Measurements from ENCODE around the gene ABHD6.
"Not testable (repeated sequence)": the region's sequence is repeated elsewhere in the genome, so short reads cannot be mapped to it uniquely, and the experiment has no call there.

The ABHD6 gene

DNA sequence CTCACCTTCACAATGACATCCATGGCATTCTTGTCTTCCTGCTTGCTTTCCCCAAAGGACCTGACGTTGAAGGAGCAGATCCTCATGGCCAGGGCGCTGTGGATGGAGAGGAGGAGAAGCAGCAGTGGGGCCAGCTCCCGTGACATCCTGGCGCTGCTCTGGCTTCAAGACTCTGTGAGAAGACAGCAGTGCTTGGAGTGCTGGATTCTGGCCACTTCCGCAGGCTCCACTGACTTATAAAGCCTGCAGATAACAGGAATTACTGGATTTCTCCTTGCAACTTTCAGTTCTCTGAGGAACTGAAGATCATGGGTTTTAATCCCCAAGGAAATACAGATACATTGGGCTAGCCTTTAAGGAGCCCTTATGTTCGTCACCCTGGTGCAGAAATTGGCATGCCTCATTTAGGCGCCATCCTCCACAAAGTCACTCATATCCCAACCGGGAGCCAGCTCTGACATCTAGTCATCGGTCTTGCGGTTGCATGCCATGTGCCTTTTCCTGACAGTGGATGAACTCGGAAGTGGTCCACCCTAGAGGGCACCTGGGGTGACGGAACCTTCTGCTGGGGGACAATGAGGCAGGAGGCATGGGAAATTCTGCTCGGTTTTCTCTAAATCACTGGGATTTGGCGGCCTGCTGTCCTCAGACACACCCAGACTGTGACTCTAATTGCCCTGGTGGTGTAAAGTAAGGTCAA lies 26.7 kb upstream of the ABHD6 start, which contains the start of gene DNASE1L3:
Gene DNASE1L3 (minus strand): TSS at position 212 of the 700 bp plus-strand sequence. CDS start 66 bp downstream, at position 146.
- DNase-seq = no peak

DNA sequence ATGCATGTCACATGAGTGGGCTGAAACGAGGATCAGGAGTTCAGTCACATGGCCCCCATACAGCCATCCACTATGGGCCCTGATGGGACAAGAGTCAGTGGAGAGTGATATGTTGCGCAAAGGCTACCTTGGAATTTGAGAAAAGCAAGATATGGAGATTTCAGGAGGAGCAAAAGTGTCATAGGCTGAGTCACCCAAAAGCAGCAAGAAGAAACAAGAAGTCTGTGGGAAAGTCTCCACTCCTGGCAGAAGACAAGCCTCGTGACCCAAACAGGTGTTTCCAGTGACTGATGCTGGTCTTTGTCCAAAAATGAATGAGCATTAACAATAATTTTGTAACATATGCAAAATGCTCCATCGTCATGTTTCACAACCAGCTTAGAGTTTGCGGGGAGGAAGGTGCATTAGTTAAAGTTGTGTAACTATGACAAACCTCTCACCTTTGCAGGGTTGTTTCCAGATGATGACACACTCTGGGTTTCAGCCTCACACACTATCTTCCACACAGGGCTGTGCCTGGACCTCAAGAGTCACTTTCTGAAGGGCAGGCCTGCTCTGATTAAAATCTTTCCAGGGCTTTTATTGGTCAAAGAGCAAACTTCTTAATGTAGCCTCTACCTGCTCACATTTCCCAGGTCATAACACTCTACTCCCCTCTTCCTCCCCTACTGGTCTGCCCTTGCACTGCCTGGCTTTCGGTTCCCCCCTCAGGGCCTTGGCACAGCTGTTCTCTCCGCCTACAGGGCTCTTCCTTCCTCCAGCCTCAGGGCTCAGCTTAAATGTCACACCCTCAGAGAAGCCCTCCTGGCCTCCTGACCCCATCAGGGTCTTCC lies 22.9 kb upstream of the ABHD6 start:
- no peak for DNase-seq

DNA sequence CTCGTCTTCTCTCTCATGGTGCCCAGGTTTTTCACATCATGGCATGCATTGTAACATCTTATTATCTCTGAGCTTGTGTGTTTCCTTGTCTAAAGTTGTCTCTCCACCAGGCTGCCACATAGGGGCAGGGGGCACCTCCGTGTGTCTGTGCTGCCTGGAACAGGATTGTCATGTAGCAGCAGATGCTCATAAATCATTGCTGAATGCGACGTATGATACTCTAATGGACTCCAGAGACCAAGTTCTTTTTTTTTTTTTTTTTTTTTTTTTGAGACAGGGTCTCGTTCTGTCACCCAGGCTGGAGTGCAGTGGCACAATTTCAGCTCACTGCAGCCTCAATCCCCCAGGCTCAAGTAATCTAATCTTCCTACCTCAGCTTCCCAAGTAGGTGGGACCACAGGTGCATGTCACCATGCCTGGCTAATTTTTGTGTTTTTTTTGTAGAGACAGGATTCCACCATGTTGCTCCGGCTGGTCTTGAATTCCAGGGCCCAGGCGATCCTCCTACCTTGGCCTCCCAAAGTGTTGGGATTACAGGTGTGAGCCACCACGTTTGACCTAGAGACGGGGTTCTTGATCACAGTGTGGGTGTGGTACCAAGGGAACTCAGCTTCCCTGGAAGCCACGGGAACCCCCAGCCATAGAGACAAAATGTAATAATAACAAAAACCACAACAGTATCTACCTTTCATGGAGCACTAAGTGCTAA lies 22.1 kb upstream of the ABHD6 start:
- no peak for DNase-seq

DNA sequence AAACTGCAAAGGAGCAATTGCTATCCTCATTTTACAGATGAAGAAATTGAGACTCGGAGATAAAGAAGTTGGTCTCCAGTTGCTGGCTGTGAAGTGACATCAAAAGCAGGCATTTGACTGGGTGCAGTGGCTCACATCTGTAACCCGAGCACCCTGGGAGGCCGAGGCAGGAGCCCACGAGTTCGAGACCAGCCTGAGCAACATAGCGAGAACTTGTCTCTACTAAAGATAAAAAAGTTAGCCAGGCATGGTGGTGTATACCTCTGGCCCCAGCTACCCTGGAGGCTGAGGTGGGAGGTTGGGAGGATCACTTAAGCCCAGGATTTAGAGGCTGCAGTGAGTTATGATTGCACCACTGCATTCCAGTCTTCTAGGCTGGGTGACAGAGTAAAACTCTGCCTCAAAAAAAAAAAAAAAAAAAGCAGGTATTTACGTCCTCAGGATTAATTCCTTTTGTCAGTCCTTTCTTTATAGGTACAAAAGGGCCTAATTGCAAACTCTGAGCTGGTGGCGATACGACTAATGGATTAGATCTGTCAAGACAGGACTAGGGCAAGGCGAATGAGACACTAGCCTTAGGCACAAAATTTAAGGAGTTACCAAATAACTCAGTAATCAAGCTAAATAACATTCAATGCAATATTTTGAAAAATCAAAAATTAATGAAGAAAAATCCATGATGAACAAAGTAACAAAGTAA lies 20.9 kb upstream of the ABHD6 start:
- DNase-seq = no peak

DNA sequence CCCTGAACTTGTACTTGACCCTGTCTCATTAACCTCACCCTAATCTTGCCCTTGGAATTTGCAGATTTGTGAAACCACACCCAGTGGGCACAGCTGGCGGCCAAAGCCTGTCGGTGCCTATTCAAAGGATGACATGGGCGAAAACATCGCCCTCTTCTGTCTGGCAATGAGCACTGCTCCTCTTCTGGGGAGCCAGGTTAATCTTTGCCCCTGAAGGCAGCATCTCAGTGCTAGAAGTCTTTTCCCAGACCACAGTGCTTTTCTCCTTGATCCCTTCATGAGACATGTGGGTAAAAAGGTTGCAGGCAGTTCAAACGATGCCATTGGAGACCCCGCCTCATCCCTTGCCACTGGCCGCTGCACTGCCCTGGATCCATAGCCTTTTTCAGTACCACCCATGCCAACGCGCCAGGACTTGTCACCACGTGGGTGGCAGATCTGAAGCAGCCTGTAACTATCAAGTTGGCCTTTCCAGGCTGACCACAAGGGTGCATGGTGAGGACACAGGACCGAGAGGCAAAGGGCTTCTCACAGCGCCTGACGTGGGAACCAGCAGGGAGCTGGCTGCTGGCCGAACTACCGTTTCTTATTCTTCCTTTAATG lies 20.3 kb upstream of the ABHD6 start:
- DNase-seq = peak; percentile 85

DNA sequence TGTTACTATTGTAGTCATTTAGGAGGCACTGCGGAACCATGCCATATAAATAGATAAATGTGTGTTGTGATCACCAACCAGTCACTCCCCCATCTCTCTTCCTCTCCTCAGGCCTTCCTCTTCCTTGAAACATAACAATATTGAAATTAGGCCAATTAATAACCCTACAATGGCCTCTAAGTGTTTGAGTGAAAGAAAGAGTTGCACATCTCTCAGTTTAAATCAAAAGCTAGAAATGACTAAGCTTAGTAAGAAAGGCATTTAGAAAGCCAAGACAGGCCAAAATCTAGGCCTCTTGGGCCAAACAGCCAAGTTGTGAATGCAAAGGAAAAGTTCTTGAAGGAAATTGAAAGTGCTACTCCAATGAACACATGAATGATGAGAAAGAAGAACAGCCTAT lies 18.7 kb upstream of the ABHD6 start:
- no peak for DNase-seq

DNA sequence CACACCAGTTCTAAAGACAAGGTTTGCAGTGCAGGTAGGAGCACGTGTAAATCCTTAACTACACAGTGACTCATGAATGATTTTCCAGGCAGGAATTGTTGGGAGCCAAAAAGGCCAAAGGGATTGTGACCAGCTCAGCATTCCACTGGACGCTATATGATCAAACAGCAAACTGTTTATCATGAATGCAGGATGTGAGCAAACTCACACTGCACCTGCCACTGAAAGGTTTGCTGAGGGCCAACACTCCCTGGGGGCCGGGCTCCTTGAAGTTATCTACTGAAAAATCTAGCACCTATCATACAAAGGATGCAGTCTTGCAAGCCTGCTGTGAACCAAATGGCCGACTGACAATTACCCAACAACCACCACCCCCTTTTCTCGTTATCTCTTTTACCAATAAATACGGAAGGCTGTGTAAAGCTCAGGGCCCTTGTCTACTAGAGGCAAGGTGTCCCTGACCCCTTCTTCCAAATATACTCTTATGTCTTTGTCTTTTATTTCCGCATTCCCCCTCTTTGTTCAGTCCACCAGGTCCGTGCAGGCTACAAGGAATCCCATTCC lies 15.3 kb upstream of the ABHD6 start:
- DNase-seq = no peak

DNA sequence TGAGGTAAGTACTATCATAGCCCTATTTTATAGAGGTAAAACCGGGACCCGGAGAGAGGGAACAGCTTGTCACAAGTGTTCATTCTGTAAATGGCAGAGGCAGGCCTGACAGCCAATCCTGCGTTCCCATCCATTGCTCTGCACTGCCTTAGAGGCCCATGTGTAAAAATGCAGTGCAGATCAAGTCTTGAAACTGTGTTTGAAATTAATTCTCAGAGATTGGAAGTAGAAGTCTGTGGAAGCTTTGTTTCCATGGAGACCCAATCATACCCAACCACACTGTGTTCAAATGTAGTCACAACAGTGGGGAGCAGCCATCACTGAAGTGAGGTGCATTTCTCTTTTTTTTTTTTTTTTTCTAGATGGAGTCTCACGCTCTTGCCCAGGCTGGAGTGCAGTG lies 13.7 kb upstream of the ABHD6 start:
- no peak for DNase-seq

DNA sequence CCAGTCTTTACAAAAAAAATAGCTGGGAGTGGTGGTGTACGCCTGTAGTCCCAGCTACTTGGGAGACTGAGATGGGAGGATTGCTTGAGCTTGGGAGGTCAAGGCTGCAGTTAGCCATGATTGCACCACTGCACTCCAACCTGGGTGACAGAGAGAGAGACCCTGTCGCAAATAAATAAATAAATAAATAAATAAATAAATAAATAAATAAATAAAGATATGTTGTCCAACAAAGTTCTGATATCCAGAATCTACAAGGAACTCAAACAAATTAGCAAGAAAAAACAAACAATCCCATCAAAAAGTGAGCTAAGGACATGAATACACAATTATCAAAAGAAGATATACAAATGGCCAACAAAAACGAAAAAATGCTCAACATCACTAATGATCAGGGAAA lies 9.7 kb upstream of the ABHD6 start:
- not testable (repeated sequence) for DNase-seq

DNA sequence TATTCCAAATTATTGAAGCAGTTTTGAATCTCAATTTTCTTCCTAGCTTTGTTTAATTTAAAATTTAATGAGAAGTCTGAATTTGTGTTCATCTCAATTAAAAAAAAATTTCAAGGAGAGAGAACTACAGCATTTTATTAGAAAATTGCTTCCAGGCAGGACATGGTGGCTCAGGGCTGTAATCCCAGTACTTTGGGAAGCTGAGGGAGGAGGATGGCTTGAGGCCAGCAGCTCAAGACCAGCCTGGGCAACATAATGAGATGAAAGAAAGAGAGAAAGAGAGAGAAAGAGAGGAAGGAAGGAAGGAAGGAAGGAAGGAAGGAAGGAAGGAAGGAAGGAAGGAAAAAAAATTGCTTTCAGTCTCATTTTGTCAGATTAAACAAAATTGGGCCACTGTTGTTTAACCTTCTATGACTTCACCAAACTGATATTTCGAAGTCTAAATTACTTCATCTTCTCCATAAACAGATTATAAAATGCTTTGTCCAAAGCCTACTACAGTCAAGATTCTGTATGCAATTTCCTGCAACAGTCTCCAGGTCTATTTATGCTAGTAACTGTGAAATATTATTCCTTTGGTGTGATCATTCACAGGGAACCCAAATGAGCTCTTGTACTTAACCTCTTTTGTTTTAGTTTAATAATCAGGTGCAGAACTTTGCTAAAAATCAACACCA lies 6.6 kb upstream of the ABHD6 start:
- DNase-seq = no peak

DNA sequence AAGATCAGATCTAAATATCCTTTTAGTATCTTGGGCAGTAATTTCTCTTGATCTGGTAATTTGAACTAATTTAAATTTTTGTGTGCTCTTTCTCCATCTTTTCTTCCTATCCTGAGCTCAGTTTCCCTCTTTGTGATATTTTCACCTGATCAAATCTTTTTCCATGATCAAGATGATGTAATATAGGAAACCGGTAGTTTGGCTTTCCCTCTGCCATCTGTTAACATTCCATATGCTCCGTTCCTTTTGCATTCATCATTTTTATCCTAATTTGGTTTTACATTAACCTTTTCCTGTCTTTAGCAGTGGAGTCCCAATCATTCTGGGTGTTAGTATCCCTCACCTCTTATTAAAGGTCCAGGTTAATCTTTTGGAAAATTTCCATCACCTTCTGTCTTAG lies 5.9 kb upstream of the ABHD6 start:
- DNase-seq = no peak

DNA sequence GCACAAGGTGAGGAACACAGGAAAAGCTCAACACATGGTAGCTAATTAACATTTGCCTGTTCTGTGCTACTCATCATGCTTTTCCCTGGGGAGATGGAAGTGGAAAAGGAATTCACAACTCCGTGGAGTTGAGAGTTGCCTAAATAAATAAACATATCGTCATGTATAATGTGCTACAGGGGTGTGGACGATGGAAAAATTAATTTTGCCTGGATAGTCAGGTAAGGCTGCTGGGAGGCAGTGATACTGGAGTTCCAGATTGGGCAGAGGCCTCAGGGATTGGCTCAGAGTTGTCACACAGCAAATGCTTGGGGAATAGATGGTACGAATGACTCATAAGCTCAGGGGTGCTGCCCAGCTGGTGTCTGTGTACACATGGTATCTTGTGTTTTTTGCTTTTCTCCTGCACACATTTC lies 3.1 kb upstream of the ABHD6 start:
- DNase-seq = no peak

DNA sequence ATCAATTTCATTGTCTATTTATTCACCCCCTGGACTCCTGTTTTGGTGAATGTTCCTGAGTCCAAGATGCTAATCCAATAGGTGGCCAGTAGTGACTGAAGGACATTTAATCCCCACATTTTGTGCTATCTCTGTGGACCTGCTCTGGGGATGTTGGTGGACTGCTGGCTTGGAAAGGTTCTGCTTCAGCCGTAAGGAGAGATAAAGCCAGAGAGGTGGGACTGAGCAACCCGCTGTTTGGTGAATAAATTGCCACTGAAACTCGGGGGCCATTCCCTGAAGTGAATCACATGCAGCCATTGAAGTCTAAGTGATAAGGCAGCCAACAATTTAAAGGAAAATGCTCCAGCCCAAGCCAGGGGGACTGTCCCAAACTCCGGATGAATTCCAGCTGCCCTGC lies 1.6 kb upstream of the ABHD6 start:
- DNase-seq = no peak

DNA sequence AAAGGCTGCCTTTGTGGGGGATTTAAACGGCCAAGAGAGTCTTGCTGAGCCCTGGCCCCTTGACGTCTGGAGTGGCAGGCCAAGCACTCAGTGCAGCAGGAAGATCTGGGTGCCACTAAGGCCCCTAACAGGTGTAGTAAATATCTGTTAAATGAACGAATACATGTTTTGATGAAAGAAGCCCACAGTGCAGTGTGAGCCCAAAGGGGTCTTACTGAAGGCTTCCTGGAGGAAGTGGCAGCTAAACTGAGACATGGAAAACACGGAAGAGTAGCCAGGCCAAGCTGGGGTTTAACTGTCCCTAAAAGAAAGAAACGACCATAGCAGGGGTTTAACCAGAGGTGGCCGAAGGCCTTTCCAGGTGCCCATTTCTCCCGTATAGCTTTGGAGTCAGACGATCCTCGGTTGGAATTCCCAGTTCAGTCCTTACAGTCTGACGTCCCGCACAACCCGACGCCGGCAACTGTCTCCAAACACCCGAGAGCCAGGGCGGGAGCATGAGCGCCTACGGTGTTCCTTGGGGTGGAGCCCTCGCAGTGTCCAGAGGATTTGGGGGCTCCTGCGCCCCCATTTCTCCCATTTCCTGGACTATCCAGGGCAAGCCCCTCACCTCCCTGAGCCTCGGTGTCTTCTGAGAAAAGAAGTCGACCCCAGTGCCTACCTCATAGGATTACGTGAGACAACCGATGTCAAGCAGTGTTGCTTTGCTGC lies 910 bp upstream of the ABHD6 start:
- no peak for DNase-seq

DNA sequence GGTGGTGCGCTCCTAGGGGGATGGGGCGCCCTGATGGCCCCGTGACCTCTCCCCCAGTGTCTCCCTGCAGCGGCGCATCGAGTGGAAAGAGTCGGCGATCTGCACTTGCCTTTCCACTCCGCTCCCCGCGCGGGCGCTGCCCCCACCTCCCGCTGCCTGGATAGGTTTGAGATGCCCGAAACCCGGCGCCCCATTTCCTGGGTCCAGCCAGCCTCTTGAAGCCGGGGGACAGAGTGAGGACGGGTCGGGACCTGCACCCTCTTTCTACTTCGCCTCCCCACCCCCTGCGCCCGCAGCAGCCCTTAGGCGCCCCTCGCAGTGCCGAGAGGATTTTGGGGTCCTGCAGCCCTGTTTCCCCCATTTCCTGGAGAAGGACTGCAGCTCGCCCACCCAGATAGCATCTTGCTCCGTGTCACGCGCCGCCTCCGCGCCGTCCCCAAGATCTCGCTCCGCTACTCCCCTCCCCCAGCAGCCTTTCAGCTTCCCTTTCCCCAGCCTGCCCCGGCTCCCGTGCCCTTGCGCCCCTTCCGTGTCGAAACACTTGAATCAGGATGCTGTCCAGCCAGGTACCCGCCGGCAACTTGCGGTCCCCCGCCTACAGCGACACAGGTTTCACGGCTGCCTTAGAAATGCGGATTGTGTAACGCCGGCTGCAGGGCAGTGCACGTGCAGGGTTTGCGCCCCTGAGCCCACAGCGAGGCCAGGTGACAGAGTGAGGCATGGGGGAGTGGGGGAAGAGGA lies 519 bp downstream of the ABHD6 start:
- peak; percentile 58 for DNase-seq

DNA sequence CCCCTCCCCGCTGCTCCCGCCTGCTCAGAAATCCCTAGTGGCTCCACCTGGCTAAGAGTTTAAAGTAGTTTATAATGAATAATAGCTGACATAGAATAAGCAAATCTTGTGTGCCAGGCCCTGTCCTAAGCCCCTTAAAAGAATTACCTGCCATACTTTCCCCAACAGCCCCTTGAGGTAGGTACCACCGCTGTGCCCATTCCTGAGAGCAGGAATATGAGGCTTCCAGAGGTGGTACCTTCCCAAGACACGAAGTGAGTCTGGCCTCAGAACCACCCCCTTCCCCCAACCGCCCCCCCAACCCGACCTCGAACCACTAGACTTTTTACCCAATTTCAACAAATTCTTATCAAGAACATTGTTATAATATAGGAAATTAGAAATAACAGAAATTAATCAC lies 1.2 kb downstream of the ABHD6 start:
- DNase-seq = no peak

DNA sequence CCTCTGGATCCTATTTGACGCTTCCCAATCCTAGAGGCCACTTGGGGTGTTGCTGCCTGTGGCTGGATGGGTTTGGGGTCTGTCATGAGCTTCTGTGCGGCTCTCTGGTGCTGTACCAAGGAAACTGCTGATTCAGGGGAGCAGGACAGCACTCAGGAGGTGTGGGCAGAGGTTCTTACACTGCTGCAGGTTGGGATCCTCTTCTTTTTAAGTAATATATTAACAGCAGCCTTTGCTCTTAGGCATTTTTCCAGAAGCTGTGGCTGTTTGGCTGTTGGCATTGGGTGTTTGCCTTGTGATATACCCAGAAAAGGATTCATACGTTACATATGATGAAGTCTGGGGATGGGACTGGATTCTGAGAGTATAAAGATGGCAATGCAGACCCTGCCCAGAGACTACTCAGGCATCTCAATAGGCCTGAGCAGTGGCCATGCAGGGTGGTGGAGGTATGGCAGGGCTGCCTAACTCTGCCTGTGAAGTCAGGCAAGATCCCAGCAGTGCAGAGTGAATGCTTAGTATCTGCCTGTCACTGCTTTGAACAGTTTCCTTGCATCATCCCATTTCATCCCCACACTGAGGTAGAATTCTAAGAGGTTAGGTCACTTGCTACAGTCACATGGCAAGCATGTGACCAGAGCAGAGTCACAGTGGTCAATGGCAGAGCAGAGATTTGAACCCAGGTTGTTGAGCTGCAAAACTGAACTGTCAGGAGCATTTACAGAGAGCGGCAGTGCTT lies 3.9 kb downstream of the ABHD6 start:
- no peak for DNase-seq

DNA sequence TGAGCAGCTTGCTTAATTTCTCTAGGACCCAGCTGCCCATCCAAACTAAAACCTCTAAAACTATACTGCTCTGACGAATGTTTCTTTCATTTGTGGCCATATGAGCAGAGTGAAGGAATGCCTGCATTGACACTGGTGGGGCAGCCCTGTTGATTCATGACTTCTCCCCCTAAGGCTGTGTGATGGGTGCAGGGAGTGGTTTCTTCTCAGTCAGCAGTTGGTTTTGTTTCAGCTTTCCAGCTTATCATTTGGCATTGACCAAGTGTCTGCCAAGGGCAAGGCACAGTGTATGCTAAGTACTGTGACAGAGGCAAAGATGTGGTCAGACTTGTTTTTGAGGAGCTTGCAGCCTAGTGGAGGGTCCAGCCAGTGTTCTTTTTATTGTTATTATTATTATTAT lies 4.7 kb downstream of the ABHD6 start:
- no peak for DNase-seq

DNA sequence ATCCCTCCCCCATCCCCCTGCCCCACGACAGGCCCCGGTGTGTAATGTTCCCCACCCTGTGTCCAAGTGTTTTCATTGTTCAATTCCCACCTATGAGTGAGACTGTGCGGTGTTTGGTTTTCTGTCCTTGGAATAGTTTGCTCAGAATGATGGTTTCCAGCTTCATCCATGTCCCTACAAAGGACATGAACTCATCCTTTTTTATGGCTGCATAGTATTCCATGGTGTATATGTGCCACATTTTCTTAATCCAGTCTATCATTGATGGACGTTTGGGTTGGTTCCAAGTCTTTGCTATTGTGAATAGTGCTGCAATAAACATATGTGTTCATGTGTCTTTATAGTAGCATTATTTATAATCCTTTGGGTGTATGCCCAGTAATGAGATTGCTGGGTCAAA lies 5.3 kb downstream of the ABHD6 start:
- DNase-seq = not testable (repeated sequence)

Measured in hematopoietic multipotent progenitor cell treated with erythropoietin and hydrocortisone succinate and interleukin-3 and kit ligand, for 8 days (in vitro differentiated cells).